GM19043 (cell line): ENCODE data around the gene KIFAP3.
"Not testable (repeated sequence)": the region's sequence is repeated elsewhere in the genome, so short reads cannot be mapped to it uniquely, and the experiment has no call there.

Experiments
- ATAC-seq: cut with Tn5 transposase; IDR thresholded peaks from one replicate; pipeline ENCODE4 v1.9.1; 2021; ENCODE audit warnings: low read depth; ENCODE audit not compliant: unreplicated experiment

KIFAP3 gene

DNA sequence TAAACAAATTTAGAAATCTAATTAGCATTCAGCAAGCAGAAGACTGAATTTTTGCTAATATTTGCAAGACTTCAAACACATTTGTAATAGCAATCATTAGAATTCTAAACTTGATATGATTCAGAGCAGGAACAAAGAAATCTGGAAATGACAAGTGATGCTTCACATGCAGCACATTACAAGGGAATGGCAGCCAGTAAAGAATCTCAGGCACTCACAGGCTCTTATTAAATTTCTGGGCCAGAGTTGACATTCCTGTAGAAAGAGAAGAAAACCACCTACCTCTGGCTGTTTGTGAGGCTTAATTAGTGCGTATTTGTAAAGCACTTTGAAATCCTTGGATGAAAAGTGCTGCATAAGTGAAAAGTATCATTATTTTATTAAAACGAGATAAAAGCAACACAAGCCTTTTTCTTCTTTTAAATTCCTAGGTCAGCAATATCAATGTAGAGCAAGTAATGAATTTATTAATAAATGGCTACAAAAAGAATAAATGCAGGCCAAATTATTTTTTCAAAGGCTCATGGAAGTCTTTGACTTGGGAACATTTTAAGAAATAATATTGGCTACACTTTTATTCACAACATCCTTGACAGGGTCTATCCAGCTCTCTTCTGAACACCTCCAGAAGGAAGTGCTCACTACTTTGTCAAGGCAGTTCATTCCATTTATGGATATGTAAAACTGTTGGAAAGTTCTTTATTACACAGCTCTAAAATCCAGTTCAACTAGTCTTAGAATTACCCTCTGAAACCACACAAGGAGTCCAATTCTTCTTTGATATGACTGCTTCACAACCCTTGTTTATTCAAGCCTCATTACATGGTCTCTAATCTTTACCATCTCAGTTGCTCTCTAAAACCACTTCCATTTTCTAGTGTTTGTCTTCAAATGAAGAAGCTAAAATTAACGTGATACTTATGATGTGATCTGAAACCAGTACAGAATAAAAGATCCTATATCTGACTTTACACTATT, 148.7 kb downstream of the KIFAP3 start:
- peak; percentile 48 for ATAC-seq

DNA sequence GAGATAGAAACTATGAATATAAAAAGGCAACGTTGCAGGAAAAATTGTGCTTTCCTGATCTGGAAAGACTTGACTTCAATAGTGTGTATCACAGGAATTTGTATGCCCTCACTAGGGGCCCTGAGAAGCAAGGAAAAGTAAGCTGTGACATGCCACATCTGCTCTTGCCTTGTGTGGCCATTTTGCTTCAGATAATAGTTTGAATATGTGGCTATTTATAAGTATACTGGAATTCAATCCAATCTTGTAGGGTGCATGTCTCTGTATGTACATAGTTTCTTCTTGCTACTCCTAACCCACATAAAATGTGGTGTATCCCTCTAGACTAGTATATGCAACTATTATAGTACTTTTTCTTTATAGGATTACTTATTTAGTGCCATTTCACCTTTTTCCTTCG, 149.7 kb downstream of the KIFAP3 start:
- ATAC-seq, result no peak

DNA sequence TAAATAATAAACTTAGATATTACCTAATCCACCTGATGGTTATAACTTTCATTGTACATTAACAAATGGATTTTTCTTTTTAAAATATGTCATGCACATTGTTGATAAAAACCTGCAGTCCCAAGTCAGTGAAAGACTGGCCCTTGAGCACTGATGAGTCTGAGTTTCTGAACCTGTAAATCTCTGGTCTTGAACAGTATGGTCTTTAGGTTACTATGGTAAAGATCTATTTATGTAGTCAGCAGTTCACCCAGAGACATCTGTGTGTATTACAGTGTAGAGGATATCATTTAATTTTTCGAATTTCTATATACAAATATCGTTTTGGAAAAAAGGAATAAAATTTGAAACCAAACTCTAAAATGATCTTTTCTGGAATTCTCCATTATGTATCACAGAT, 150.4 kb downstream of the KIFAP3 start:
- no peak for ATAC-seq

DNA sequence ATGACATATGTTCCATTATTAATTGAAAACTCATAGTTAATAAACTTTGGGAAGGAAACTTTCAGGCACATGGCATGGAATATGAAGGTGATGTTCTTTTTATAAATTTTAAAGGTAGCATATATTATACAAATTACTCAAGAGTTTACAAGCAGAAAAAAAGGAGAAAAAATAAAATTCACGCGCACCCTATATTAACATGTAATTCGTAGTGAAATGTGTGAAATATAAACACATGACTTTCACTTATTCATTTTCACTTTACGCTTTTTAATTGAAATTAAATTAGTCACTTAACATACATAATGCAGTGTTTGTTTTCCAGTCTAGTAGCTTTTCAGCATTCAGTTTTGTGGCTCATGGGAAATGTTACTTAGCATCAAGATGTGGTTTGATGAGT, 153.4 kb downstream of the KIFAP3 start:
- no peak for ATAC-seq

DNA sequence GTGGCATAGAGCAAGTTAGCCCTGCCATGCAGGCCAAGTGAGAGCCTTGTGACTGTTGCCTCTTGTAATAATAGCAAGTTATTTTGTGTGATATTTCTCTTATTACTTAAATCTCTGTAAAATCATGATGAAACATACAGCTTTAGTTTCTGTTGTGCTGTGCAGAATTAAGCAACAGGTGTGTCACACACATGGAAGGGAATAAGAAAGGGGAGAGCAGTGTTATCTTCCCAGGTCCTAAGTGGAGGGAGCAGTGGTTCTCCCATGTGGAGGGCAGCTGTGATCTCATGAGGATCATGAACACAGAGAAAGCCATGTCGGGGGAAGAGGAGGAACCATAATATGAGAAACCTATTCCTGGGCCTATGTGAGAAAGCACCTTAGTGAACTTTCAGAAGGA, 155.6 kb downstream of the KIFAP3 start:
- ATAC-seq, result no peak

DNA sequence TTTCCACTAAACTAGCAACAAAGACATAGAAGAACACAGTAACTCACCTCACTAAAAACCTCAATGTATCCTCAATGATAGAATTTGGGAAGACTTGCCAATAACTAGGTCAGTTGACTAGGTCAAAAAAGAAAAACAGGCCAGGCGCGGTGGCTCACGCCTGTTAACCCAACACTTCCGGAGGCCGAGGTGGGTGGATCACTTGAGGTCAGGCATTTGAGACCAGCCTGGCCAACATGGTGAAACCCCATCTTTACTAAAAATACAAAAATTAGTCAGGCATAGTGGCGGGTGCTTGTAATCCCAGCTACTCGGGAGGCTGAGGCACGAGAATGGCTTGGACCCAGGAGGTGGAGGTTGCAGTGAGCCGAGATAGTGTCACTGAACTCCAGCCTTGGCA, 156.3 kb downstream of the KIFAP3 start:
- not testable (repeated sequence) for ATAC-seq

DNA sequence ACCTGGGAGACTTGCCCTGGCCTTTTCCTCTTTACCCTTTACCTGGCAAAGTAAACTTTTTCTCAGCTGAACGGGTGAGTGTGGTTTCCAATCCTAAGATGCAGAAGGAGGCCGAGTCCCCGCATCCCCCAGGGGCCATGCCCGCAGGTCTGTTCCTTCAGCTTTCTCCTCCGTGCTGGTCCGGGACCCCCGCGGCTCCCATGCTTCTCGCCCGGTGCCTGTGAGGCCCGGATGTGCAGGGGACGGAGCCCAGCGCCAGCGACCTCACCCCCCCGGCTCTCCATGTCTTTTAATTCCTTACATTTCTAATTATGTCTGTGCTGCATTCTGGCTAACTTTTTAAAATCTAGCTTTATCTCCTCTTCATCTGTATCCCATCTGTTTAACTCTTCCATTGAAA, 159.3 kb downstream of the KIFAP3 start:
- no peak for ATAC-seq

DNA sequence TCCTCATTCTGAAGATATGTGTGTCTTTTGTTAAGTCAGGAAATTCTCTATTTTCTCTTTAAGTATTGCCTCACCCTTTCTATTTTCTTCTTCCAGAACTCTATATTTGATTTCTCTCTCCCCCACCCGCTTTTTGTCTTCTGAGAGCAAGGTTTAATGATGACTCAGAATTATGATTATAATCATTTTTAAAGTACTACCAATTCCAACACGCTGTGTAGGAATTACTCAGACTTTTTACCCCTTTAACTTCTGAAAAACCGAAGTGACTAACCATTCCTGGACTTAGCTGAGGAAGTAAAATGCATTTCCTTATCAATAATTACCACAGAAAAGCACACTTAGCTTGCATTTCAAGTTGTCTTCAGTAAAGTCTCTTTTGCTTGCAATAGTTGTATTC, 160.0 kb downstream of the KIFAP3 start:
- no peak for ATAC-seq

DNA sequence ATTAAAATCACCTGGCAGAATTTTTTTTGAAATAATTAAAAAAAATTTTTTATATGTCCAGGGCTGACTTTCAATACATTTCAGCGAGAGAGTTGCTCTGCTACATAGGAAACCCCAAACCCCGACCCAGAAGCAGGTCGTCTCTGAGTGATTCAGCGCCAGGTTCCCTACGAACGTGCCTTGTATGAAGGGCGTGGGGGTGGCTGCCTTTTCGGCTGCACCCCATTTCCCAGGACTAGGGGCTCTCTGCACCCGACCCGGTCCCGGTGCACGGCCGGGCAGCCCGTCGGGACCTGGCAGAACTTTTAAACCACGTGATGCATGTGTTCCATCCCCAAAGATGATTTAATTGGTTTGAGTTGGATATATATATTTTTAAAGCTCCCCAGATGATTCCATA, 165.0 kb downstream of the KIFAP3 start:
- ATAC-seq, result no peak

DNA sequence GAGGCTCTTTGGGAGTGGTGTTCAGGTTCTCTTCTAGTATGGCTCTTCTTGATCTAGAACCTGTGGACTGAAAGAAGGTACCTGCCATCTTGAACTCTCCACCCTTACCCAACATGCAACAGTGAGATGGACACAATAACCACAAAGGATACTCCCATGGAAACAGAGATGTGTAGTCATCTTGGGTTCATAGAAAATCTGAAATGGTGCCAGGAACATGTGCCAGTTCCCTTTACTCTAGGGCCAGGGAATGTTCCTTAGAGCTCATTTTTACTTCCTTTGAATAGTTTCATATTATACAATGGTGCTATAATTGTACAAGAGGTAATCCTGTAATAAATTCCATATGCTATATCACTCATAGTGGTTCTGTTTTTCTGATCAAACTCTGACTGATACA, 167.6 kb downstream of the KIFAP3 start:
- no peak for ATAC-seq

DNA sequence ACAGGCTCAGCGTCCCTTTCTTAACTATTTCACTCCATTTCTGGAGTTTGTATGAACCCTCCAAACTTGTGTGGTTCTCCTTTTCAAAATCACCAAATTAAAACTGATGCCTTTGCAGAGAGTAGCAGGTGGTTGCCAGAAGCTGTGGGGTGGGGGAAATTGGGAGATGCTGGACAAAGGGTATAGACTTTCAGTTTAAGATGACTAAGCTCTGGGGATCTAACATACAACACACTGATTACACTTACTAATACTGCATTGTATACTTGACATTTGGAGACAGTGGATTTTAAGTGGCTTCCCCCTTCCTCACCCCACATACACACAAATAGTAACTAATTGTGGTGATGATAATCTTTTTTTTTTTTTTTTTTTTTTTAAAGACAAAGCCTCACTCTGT, 169.7 kb downstream of the KIFAP3 start:
- ATAC-seq, result no peak

DNA sequence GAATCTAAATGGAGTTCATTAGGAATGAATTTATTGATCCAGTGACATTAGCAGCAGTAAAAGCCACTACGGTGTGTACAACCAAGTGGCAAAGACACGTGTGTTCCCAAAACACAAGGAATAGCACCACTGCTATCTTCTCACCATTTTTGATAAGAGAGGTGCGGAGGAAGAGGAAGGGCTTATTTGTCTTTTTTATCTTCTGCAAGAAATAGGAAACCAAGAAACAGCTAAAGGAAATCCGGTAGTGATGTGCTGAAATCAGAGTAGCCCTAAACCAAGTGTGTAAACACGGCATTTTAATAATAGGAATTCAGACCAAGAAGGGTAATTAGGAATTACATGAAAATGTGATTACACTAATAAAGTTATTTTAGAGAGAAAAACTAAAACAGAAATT, 171.7 kb downstream of the KIFAP3 start:
- ATAC-seq, result no peak

DNA sequence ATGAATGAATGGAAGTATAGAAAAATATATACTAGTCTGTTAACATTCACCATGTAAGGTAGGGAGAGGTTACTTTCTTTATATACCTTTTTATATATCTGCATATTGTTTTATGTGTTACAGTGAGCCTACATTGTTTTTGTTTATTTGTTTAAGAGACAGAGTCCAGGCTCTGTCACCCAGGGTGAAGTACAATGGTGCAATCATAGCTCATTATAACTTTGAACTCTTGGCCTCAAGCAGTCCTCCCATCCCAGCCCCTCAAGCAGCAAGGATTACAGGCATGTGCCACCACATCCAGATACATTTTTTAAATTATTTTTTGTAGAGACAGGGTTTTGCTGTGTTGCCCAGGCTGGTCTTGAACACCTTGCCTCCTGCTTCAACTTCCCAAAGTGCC, 173.4 kb downstream of the KIFAP3 start:
- ATAC-seq, result no peak

DNA sequence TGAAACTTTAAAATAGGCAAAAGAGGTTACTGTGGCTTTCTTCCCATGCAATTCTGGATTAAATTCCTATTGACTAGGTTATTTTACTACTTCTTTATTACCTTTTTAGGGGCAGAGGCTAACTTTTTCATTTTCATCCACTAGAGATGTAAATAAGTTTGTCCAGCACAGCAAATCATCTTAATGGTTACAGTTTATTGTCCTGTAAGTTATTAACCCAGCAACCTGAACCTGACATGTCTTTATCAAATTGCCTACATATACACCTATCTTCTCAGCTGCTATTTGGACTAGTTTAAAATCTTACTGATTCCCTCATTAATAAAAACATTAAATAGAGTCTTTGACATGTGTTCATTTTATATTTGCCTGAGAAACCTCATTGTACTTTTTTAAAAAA, 173.9 kb downstream of the KIFAP3 start:
- no peak for ATAC-seq

DNA sequence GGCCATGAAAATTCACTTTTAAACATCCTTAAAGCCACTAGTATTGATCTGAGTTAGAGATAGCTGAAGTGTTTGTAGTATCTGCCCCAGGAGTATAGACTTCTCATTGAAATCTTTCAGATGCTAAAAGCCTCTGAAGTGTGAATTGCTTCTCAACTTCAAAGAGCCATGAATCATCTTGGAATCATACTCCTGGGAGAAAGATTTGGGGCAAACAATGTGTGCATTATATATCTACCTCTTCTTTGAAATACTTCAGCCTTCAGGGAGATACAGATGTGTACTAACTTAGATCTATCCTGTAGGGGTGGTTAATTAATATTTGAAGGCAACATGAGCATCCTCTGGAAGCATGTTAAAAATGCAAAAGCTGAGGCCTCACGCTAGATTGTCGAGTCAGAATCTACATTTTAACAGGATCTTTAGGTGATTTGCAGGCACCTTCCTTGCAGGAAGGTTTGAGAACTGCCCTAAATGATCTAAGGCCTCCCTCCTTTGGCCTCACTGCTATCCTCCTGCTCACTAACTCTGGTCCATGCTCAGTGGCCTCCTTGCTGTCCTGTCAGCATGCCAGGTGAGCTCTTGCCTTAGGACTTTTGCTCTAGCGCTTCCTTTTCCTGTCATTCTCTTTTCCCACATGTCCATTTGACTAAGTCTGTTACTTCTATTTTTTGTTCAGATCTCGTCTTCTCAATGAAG, 174.8 kb downstream of the KIFAP3 start:
- no peak for ATAC-seq

DNA sequence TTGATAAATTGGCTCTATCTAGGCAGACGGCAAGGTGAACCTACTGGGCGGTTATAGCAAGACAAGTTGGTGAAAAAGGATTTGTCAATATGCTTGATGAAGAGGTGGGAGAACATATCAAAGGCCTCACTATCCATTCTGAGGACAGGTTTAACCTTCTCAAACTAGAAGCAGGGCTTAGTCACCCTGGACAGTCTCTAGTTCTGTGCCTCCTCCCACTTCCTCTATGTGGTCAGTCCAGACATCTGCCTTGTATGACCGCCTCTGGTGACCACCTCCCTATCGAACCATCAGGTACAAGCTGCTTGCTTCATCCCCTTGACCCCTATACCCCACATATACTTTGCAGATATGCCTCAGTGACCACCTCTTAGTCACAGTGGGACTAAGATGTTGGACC, 178.5 kb downstream of the KIFAP3 start:
- no peak for ATAC-seq

DNA sequence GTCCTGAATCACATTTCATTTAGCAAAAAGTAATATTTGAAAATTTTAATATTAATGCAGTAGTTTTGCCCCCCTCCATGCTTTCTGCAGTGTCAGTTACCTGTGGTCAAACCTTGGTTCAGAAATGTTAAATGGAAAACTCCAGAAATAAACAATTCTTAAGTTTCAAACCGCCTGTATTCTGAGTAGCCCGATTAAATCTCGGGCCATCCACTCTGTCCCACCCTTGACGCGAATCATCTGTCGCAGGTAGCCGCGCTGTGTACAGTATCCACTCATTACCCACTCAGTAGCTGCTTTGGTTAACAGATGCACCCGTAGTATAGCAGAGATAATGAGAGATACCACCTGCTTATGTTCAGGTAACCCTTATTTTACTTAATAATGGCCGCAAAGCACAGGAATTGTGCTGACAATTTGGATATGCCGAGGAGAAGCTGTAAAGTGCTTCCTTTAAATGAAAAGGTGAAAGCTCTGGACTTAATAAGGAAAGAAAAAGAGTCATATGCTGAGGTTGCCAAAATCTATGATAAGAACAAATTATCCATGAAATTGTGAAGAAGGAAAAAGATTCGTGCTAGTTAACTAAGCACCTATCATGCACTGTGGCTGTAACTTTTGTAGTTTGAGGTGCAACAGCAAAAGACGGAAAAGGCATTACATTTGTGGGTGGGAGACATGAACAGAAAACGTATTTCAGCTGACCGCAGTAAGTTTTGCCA, 179.9 kb downstream of the KIFAP3 start:
- ATAC-seq, result no peak

DNA sequence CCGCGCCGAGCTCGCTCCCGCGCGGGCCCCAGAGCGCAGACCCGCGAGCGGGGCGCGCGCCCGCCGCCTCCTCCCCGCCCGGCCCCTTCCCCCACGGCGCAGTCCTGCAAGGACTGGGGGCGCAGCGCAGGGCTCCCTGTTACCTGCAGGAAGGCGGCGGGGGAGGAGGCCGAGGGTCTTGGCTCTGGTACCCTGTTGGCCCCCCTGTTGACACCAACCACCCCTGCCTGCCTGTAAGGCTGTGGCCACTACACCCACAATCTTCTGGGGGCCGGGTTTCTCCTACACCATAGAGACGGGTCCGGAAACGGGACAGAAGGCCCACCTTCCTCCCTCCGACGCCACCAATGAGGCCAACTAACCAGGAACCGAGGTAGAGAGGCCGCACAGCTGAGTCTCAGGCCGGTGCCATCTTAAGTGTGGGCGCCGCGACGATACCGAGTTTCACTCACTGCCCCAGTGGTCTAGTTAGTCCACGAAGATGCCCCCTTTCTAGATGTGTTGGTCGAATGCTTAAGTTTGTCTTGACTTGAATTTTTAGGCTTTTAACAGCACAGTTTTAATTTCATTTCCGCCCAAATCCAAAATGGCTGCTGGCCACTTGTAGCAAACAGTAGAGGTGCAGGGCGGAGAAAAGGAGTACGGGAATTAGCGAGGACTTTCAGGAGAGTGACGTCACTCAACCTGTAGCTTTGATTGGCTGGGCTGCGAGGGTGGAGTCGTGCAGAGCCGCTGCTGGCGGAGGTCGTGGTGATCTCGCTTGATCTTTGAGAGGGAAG, 180.7 kb downstream of the KIFAP3 start, which contains the start of gene SCYL3:
Gene SCYL3, minus strand, starts transcription at position 252 of the 779 bp plus-strand sequence. CDS start 5,056 bp downstream, outside the sequence.
- ATAC-seq, result peak; percentile 81

DNA sequence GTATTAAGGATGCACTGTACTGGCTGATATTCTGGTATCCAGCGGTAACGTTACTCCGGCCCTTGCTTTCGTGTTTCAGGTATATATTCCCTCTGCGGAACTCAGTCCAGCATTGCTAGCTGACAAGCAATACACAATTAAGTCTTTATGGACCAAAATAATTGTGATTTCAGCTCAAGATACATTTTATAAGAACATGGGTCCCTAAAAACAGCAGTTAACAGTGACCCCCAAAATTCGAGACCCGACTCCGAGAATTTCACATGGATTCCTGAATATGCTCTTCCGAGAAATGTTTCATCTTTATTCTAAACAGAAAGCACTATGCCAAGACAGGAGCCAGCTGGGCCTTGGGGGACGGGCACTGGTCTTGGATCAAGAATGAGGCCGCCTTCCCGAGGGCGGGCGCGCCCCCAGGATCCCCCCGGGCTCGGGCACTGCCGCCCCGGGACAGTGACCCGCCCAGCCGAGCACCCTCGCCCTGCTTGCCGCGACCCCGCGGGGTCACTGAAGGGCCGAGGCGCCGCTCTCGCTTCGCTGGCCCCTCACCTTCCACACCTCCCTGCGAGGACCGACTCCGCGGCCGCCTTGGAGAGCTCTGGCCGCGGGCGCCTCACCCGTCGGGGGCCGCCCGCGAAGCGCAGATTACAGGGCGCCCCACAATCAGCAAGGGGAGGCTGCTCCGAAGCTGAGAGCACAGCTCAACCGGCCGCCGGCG, 181.4 kb downstream of the KIFAP3 start:
- ATAC-seq, result no peak
